GM23338 (cell line): Measurements from ENCODE around the gene GLB1L. TPM values are rescaled to one million over a fixed set of nuclear protein-coding genes. Genes with fewer than 3 reads are reported as not detected.

Experiments
- ATAC-seq: fragments of 200-7000 bp; cut with Tn5 transposase; 3 replicates; pipeline ENCODE4 v1.9.1; 2020
- DNase-seq: peaks from one replicate; pipeline ENCODE4 v3.0.0-alpha.2; 2015; ENCODE audit warnings: low spot score
- H2AFZ ChIP-seq: fragments of 200-600 bp; sonication (generic); 2 replicates; pipeline ENCODE4 v1.8.0; 2016; ENCODE audit warnings: antibody characterized with exemption, mild to moderate bottlenecking, moderate library complexity
- H3F3A ChIP-seq: fragments of 200-600 bp; sonication (generic); replicated peaks from 2 replicates; pipeline ENCODE4 v1.8.0; 2017; ENCODE audit warnings: antibody characterized with exemption, mixed run types, low read depth
- H3K27ac ChIP-seq: fragments of 200-600 bp; sonication (generic); 2 replicates; pipeline ENCODE4 v1.6.1; 2016; ENCODE audit warnings: low read depth
- H3K27me3 ChIP-seq: fragments of 200-600 bp; sonication (generic); 2 replicates; pipeline ENCODE4 v1.8.0; 2016; ENCODE audit warnings: mild to moderate bottlenecking, mixed run types, moderate library complexity; ENCODE audit not compliant: insufficient read depth
- H3K36me3 ChIP-seq: fragments of 200-600 bp; sonication (generic); 2 replicates; pipeline ENCODE4 v1.8.0; 2016; ENCODE audit warnings: mild to moderate bottlenecking; ENCODE audit not compliant: insufficient read depth
- H3K4me1 ChIP-seq: fragments of 200-600 bp; sonication (generic); 2 replicates; pipeline ENCODE4 v1.8.0; 2016; ENCODE audit warnings: mild to moderate bottlenecking, moderate library complexity; ENCODE audit not compliant: insufficient read depth
- H3K4me2 ChIP-seq: fragments of 200-600 bp; sonication (generic); 2 replicates; pipeline ENCODE4 v1.7.1; 2017; ENCODE audit warnings: mixed run types
- H3K4me3 ChIP-seq: fragments of 200-600 bp; sonication (generic); 2 replicates; pipeline ENCODE4 v1.6.1; 2016; ENCODE audit warnings: mixed run types
- H3K79me2 ChIP-seq: fragments of 200-600 bp; sonication (generic); replicated peaks from 2 replicates; pipeline ENCODE4 v1.8.0; 2017; ENCODE audit warnings: mild to moderate bottlenecking; ENCODE audit not compliant: insufficient read depth
- H3K9me2 ChIP-seq: fragments of 200-600 bp; sonication (generic); 2 replicates; pipeline ENCODE4 v1.8.0; 2017; ENCODE audit not compliant: insufficient read depth
- H4K20me1 ChIP-seq: fragments of 200-600 bp; sonication (generic); replicated peaks from 2 replicates; pipeline ENCODE4 v1.8.0; 2017; ENCODE audit warnings: mild to moderate bottlenecking; ENCODE audit not compliant: insufficient read depth
- H3K27ac Mint-ChIP-seq: 2 replicates; pipeline ENCODE4 v1.8.0; 2020; ENCODE audit warnings: inconsistent platforms, mild to moderate bottlenecking, moderate library complexity, mixed read lengths
- H3K27me3 Mint-ChIP-seq: 3 replicates; pipeline ENCODE4 v1.8.0; 2022; ENCODE audit warnings: low read depth, mild to moderate bottlenecking, moderate library complexity, mixed read lengths, inconsistent platforms; ENCODE audit not compliant: insufficient read depth, poor library complexity
- H3K36me3 Mint-ChIP-seq: 3 replicates; pipeline ENCODE4 v1.8.0; 2021; ENCODE audit warnings: low read depth, mild to moderate bottlenecking, inconsistent platforms, moderate library complexity, mixed read lengths
- H3K4me1 Mint-ChIP-seq: 3 replicates; pipeline ENCODE4 v1.8.0; 2020; ENCODE audit warnings: mild to moderate bottlenecking, inconsistent platforms, mixed read lengths
- H3K4me3 Mint-ChIP-seq: 3 replicates; pipeline ENCODE4 v1.8.0; 2021; ENCODE audit warnings: moderate library complexity, mild to moderate bottlenecking, inconsistent platforms, mixed read lengths
- H3K9me3 Mint-ChIP-seq: 3 replicates; pipeline ENCODE4 v1.8.0; 2020; ENCODE audit warnings: moderate library complexity, mild to moderate bottlenecking, inconsistent platforms, mixed read lengths
- CREB1 ChIP-seq: fragments of 250-450 bp; sonication (Bioruptor Pico); IDR thresholded peaks from 2 replicates; pipeline ENCODE4 v1.5.0; 2020; ENCODE audit warnings: low read depth, mild to moderate bottlenecking, moderate library complexity
- CTCF ChIP-seq, 2 experiments: fragments of 200-600 bp in 1 of 2; sonication (generic) in 1 of 2; conservative IDR thresholded peaks; 2 replicates each; pipeline versions ENCODE4 v1.5.1 to v1.6.1; 2016 to 2017; ENCODE audit warnings: antibody characterized with exemption in 2 of 2, low read depth in 2 of 2, mild to moderate bottlenecking in 2 of 2, moderate library complexity in 1 of 2
- ETS1 ChIP-seq: IDR thresholded peaks from 2 replicates; pipeline ENCODE4 v1.6.1; 2016; ENCODE audit warnings: antibody characterized with exemption
- EZH2 ChIP-seq: fragments of 200-600 bp; sonication (generic); IDR thresholded peaks from one replicate; pipeline ENCODE4 v1.8.0; 2017; ENCODE audit warnings: antibody characterized with exemption, mild to moderate bottlenecking, low read depth; ENCODE audit not compliant: unreplicated experiment
- EZH2phosphoT487 ChIP-seq: fragments of 200-600 bp; sonication (generic); IDR thresholded peaks from one replicate; pipeline ENCODE4 v1.8.1; 2018; ENCODE audit warnings: antibody characterized with exemption; ENCODE audit not compliant: unreplicated experiment
- JUNB ChIP-seq: IDR thresholded peaks from one replicate; pipeline ENCODE4 v1.6.1; 2016; ENCODE audit warnings: antibody characterized with exemption; ENCODE audit not compliant: unreplicated experiment
- NANOG ChIP-seq: IDR thresholded peaks from 2 replicates; pipeline ENCODE4 v1.6.1; 2016; ENCODE audit warnings: antibody characterized with exemption, borderline replicate concordance
- POLR2AphosphoS5 ChIP-seq: IDR thresholded peaks from 2 replicates; pipeline ENCODE4 v1.6.1; 2016; ENCODE audit warnings: antibody characterized with exemption, low read depth
- REST ChIP-seq: IDR thresholded peaks from one replicate; pipeline ENCODE4 v1.6.1; 2018; ENCODE audit warnings: antibody characterized with exemption; ENCODE audit not compliant: unreplicated experiment
- STAT1 ChIP-seq: IDR thresholded peaks from one replicate; pipeline ENCODE4 v1.6.1; 2016; ENCODE audit warnings: antibody characterized with exemption; ENCODE audit not compliant: unreplicated experiment
- ZNF114 ChIP-seq: fragments of 250-450 bp; sonication (Bioruptor Pico); IDR thresholded peaks from 2 replicates; pipeline ENCODE4 v1.5.0; 2020; ENCODE audit warnings: mild to moderate bottlenecking, moderate library complexity
- ZNF331 ChIP-seq: fragments of 250-450 bp; sonication (Bioruptor Pico); IDR thresholded peaks from 2 replicates; pipeline ENCODE4 v1.5.0; 2020; ENCODE audit warnings: low read depth, mild to moderate bottlenecking, moderate library complexity
- polyA plus RNA-seq: library from polyadenylated mRNA; unstranded; fragments of >200 nt; fragmentation: Nextera tagmentation; extraction: Ambion mirVana; gene quantifications from 2 replicates; pipeline ENCODE4 v1.2.1, GENCODE V29; 2016
- total RNA-seq: library from RNA; depleted of rRNA; stranded (reverse); fragments of >200 nt; shearing (Covaris generic); gene quantifications from 2 replicates; pipeline ENCODE4 v1.2.3, GENCODE V29; 2014

Gene GLB1L
- total and polyA plus RNA-seq, 2 experiments from 2014 or later = 1.7 to 5.4 TPM

GRCh38 chr2:219244789-219245147, 476 bp downstream of the GLB1L start (continued):
- no peak for TF ChIP-seq NANOG
- no peak for TF ChIP-seq JUNB
- TF ChIP-seq STAT1 = no peak
- TF ChIP-seq ZNF114 (CRISPR knock-in tag) = no peak
- no peak for TF ChIP-seq REST
- no peak for TF ChIP-seq EZH2phosphoT487
- no peak for TF ChIP-seq CTCF (conservative IDR thresholded peaks at IDR 0.05; ENCODE audit: low read depth in 2 of 2)
- no peak for TF ChIP-seq ETS1
- no peak for TF ChIP-seq EZH2
- no peak for TF ChIP-seq ZNF331 (CRISPR knock-in tag)

GRCh38 chr2:219243291-219243761, 1.9 kb downstream of the GLB1L start:
- no peak overlapping the region for H3K27ac ChIP-seq
- H3K27me3 Mint-ChIP-seq = peaks cover 8% of the 10 kb centered on the region
- no peaks in the 10 kb centered on the region for H3F3A ChIP-seq
- no peak overlapping the region for H3K27ac Mint-ChIP-seq
- H3K36me3 ChIP-seq = no peaks in the 10 kb centered on the region
- DNase-seq (peak; percentile 54), ATAC-seq (peak; percentile 3; the same call in 1 of the 3 replicates)
- H3K27me3 ChIP-seq = no peaks in the 10 kb centered on the region
- no peaks in the 10 kb centered on the region for H3K9me3 Mint-ChIP-seq
- H3K4me3 ChIP-seq = peak overlapping the region; percentile 23; the same call in 1 of the 2 replicates
- H2AFZ ChIP-seq = peak overlapping the region; percentile 59; the same call in 1 of the 2 replicates
- peaks cover 9% of the 10 kb centered on the region; the same call in 2 of the 3 replicates for H3K36me3 Mint-ChIP-seq
- H3K79me2 ChIP-seq = 0 out of 2 replicates have a peak, but pooled peaks cover 4% of the 10 kb centered on the region
- peak overlapping the region; percentile 37; the same call in 1 of the 3 replicates for H3K4me3 Mint-ChIP-seq
- peaks cover 8% of the 10 kb centered on the region for H3K4me1 ChIP-seq
- H3K4me2 ChIP-seq = no peak overlapping the region
- H4K20me1 ChIP-seq = no peaks in the 10 kb centered on the region
- H3K9me2 ChIP-seq = no peaks in the 10 kb centered on the region
- peaks cover 10% of the 10 kb centered on the region for H3K4me1 Mint-ChIP-seq
- no peak for TF ChIP-seq ETS1
- TF ChIP-seq ZNF331 (CRISPR knock-in tag) = no peak
- TF ChIP-seq JUNB = no peak
- TF ChIP-seq POLR2AphosphoS5 = no peak
- TF ChIP-seq CREB1 (CRISPR knock-in tag) = no peak
- no peak for TF ChIP-seq STAT1
